K562 (cell line): ENCODE data around the gene BTBD10. TPM values are rescaled to one million over a fixed set of nuclear protein-coding genes. Genes with fewer than 3 reads are reported as not detected.

ENCODE experiments used
- ATAC-seq: fragments of 200-7000 bp; cut with Tn5 transposase; 3 replicates; pipeline ENCODE4 v1.9.1; 2020; ENCODE audit warnings: moderate library complexity
- BruUV-seq: library from RNA; stranded (reverse); fragments of 400-500 nt; replicated peaks from 2 replicates; lab custom pipeline; 2021; lab: Mats Ljungman, UMichigan
- CTCF ChIA-PET: fragments of 300-600 bp; formaldehyde crosslinking; extraction: SDS; loops from one replicate; lab custom pipeline; 2021; ENCODE audit warnings: low intra/inter-chr PET ratio; lab: Yijun Ruan, JAX
- POLR2A ChIA-PET: fragments of 300-600, 350-650 bp; sonication (Branson Sonifier 250); formaldehyde crosslinking; extraction: SDS; loops from one replicate; lab custom pipeline; 2021; ENCODE audit warnings: antibody characterized with exemption, inconsistent platforms; lab: Yijun Ruan, JAX
- DNase-seq, 4 experiments: peaks; one replicate each; pipeline versions ENCODE4 v3.0.0 to v3.0.0-alpha.2; 2011 to 2018; ENCODE audit warnings: low spot score in 3 of 4, mixed read lengths in 3 of 4; ENCODE audit errors: extremely low read depth in 1 of 4
- FAIRE-seq: peaks from 2 replicates; lab custom pipeline; 2011; peaks lifted over from hg19 to GRCh38; lab: Jason Lieb, UNC
- H2AFZ ChIP-seq: 2 replicates; pipeline ENCODE4 v1.6.0; 2011; ENCODE audit warnings: low read depth, low read length, control low read depth, inconsistent platforms
- H3K27ac ChIP-seq: fragments of 200-600 bp; 3 replicates; pipeline ENCODE4 v1.8.0; 2011; ENCODE audit warnings: low read depth, mild to moderate bottlenecking, control low read depth, inconsistent platforms, low read length, moderate library complexity, mixed read lengths; ENCODE audit errors: extremely low read depth
- H3K27me3 ChIP-seq, 2 experiments: fragments of 300-600 bp in 1 of 2; 2 replicates in 1 of 2; 3 replicates in 1 of 2; pipeline versions ENCODE4 v1.6.0 to v1.8.0; 2011; ENCODE audit warnings: inconsistent platforms in 2 of 2, low read length in 2 of 2, mild to moderate bottlenecking in 1 of 2, mixed read lengths in 1 of 2, moderate library complexity in 1 of 2; ENCODE audit not compliant: control insufficient read depth in 2 of 2, insufficient read depth in 2 of 2
- H3K36me3 ChIP-seq: fragments of 300-600 bp; 3 replicates; pipeline ENCODE4 v1.8.0; 2011; ENCODE audit warnings: mild to moderate bottlenecking, low read length, inconsistent platforms; ENCODE audit not compliant: control insufficient read depth, insufficient read depth
- H3K4me1 ChIP-seq, 2 experiments: fragments of 200-600 bp in 1 of 2; replicated peaks in 1 of 2; 2 replicates in 1 of 2; 3 replicates in 1 of 2; pipeline versions ENCODE4 v1.5.1 to v1.8.0; 2011; ENCODE audit warnings: inconsistent platforms in 2 of 2, low read length in 2 of 2, mild to moderate bottlenecking in 1 of 2, mixed read lengths in 1 of 2, moderate library complexity in 1 of 2; ENCODE audit not compliant: control insufficient read depth in 2 of 2, insufficient read depth in 2 of 2
- H3K4me2 ChIP-seq: 2 replicates; pipeline ENCODE4 v1.6.1; 2011; ENCODE audit warnings: low read length, control low read depth, inconsistent platforms, mixed read lengths; ENCODE audit not compliant: insufficient read depth
- H3K4me3 ChIP-seq: fragments of 200-600 bp; sonication (generic), shearing (Covaris generic); 2 replicates; pipeline ENCODE4 v1.5.1; 2016; ENCODE audit warnings: control low read depth, inconsistent platforms
- H3K79me2 ChIP-seq: fragments of 200-600 bp; 3 replicates; pipeline ENCODE4 v1.8.0; 2011; ENCODE audit warnings: low read length, inconsistent platforms; ENCODE audit not compliant: control insufficient read depth, insufficient read depth
- H3K9ac ChIP-seq, 2 experiments: 2 replicates each; pipeline versions ENCODE4 v1.6.0 to v1.6.1; 2011; ENCODE audit warnings: low read depth in 2 of 2, low read length in 2 of 2, control low read depth in 1 of 2, inconsistent platforms in 1 of 2, mild to moderate bottlenecking in 1 of 2, mixed read lengths in 1 of 2; ENCODE audit not compliant: insufficient read depth in 1 of 2
- H3K9me1 ChIP-seq: one replicate; pipeline ENCODE4 v1.6.0; 2011; ENCODE audit warnings: inconsistent platforms, mild to moderate bottlenecking, low read length, moderate library complexity; ENCODE audit not compliant: control insufficient read depth, insufficient read depth
- H3K9me3 ChIP-seq: replicated peaks from 2 replicates; pipeline ENCODE4 v1.5.1; 2011; ENCODE audit warnings: low read depth, low read length, inconsistent platforms; ENCODE audit not compliant: control insufficient read depth, insufficient read depth
- H4K20me1 ChIP-seq: replicated peaks from 2 replicates; pipeline ENCODE4 v1.6.1; 2011; ENCODE audit warnings: low read length, inconsistent platforms, mixed read lengths; ENCODE audit not compliant: control insufficient read depth, insufficient read depth
- ATF1 ChIP-seq, 2 experiments: fragments of 450-650 bp in 1 of 2; IDR thresholded peaks; 2 replicates each; pipeline ENCODE4 v1.6.1; 2016; ENCODE audit warnings: missing compliant biosample characterization in 1 of 2, missing genetic modification characterization in 1 of 2
- CREM ChIP-seq: IDR thresholded peaks from 2 replicates; pipeline ENCODE4 v1.6.1; 2014; ENCODE audit warnings: antibody characterized with exemption, low read depth
- KAT7 ChIP-seq: sonication (generic); formaldehyde crosslinking; IDR thresholded peaks from 2 replicates; pipeline ENCODE4 v1.8.0; 2022; ENCODE audit warnings: missing genetic modification reagents, mild to moderate bottlenecking, borderline replicate concordance
- MAX ChIP-seq: sonication (generic); formaldehyde crosslinking; IDR thresholded peaks from 2 replicates; pipeline ENCODE4 v1.9.0; 2022; ENCODE audit warnings: mild to moderate bottlenecking, missing genetic modification reagents
- NCOA2 ChIP-seq, 2 experiments: fragments of 450-650 bp; IDR thresholded peaks; 2 replicates each; pipeline ENCODE4 v1.6.1; 2018; ENCODE audit warnings: mild to moderate bottlenecking in 2 of 2, moderate library complexity in 1 of 2; ENCODE audit not compliant: partially characterized antibody in 2 of 2
- POLR2G ChIP-seq: fragments of 200-400 bp; formaldehyde crosslinking; IDR thresholded peaks from 2 replicates; pipeline ENCODE4 v1.6.1; 2017; ENCODE audit warnings: low read depth, mild to moderate bottlenecking, antibody characterized with exemption, low read length, moderate library complexity
- RAD21 ChIP-seq, 2 experiments: fragments of 250-450 bp in 1 of 2; fragments of 450-650 bp in 1 of 2; sonication (Bioruptor Pico) in 1 of 2; formaldehyde crosslinking in 1 of 2; IDR thresholded peaks in 1 of 2; conservative IDR thresholded peaks in 1 of 2; 2 replicates each; pipeline versions ENCODE4 v1.4.0 to v1.8.0; 2020 to 2022; ENCODE audit warnings: mild to moderate bottlenecking in 2 of 2, moderate library complexity in 1 of 2
- RBM15 ChIP-seq: fragments of 200-400 bp; formaldehyde crosslinking; IDR thresholded peaks from 2 replicates; pipeline ENCODE4 v1.6.1; 2018; ENCODE audit warnings: mild to moderate bottlenecking, low read length, moderate library complexity; ENCODE audit not compliant: insufficient read depth
- SP1 ChIP-seq: sonication (generic); formaldehyde crosslinking; IDR thresholded peaks from 2 replicates; pipeline ENCODE4 v1.8.1; 2022; ENCODE audit warnings: mild to moderate bottlenecking, missing genetic modification reagents
- TFE3 ChIP-seq: fragments of 450-650 bp; formaldehyde crosslinking; IDR thresholded peaks from 2 replicates; pipeline ENCODE4 v1.4.0; 2020; ENCODE audit warnings: mild to moderate bottlenecking, mixed read lengths
- ZNF133 ChIP-seq: fragments of 250-450 bp; sonication (Bioruptor Pico); IDR thresholded peaks from 2 replicates; pipeline ENCODE4 v1.4.0; 2020; ENCODE audit warnings: mild to moderate bottlenecking
- ZNF583 ChIP-seq: fragments of 250-450 bp; sonication (Bioruptor Pico); IDR thresholded peaks from 2 replicates; pipeline ENCODE4 v1.4.0; 2020
- ZNF77 ChIP-seq: fragments of 250-450 bp; sonication (Bioruptor Pico); IDR thresholded peaks from 2 replicates; pipeline ENCODE4 v1.5.0; 2020
- ZNF79 ChIP-seq: fragments of 250-450 bp; sonication (Bioruptor Pico); IDR thresholded peaks from 2 replicates; pipeline ENCODE4 v1.4.0; 2020; ENCODE audit warnings: low read depth, mild to moderate bottlenecking, moderate library complexity
- WGBS: fragments of 100-300 bp; shearing (Covaris generic); methylation state at CpG from one replicate; pipeline ENCODE4 v1.1.6; 2016; ENCODE audit warnings: low coverage, mixed read lengths; ENCODE audit not compliant: insufficient coverage; ENCODE audit errors: missing lambda C conversion rate; 5-methylcytosine and 5-hydroxymethylcytosine counted together
- in situ Hi-C: fragments of 300-500 bp; cut with MboI; formaldehyde crosslinking; loops from 4 replicates; pipeline ENCODE4 v1.15.0; 2018; ENCODE audit warnings: inconsistent platforms, mixed read lengths
- intact Hi-C: fragments of 100-400 bp; cut with micrococcal nuclease; formaldehyde crosslinking; loops from 2 replicates; pipeline ENCODE4 v1.14.2; 2022
- polyA plus RNA-seq, 8 experiments: library from polyadenylated mRNA; depleted of rRNA in 4 of 8; stranded (reverse) in 5 of 8; unstranded in 3 of 8; fragments of >200 nt; fragmentation: Nextera tagmentation in 2 of 8; fragmentation: Illumina TruSeq in 1 of 8; extraction: Ambion mirVana in 2 of 8; extraction: Trizol in 1 of 8; gene quantifications; 2 replicates each; pipeline versions ENCODE4 v1.2.1 to v1.2.3, GENCODE V29; 2011 to 2014; ENCODE audit warnings: inconsistent platforms in 1 of 8, missing spikeins in 1 of 8
- total RNA-seq, 7 experiments: library from RNA; depleted of rRNA in 6 of 7; stranded (reverse); fragments of >200 nt in 6 of 7; fragmentation: Illumina TruSeq in 2 of 7; extraction: Trizol in 2 of 7; gene quantifications; 2 replicates each; pipeline versions ENCODE4 v1.2.1 to v1.2.3, GENCODE V29; 2011 to 2021; ENCODE audit warnings: low replicate concordance in 1 of 7

The BTBD10 gene
- total and polyA plus RNA-seq, 9 of the 15 experiments (the other 6 are each of a cell fraction or from before 2014, with no cell fraction given) = 11.6 to 22.8 (median 16.3) TPM

- Histone ChIP-seq H3K27ac (no peak overlapping the region), H3K27me3 (peaks cover 0 to 39% of the 10 kb centered on the region in 2 experiments; a peak in 4 of 5 replicates), H3K4me1 (no peaks in the 10 kb centered on the region; a peak in 2 of 5 replicates), H3K4me2 (no peak overlapping the region), H3K9me3 (no peaks in the 10 kb centered on the region), H3K4me3 (no peak overlapping the region), H3K9ac (no peak overlapping the region), H4K20me1 (no peaks in the 10 kb centered on the region), H3K36me3 (no peaks in the 10 kb centered on the region), H3K79me2 (no peaks in the 10 kb centered on the region), H3K9me1 (no peaks in the 10 kb centered on the region), H2AFZ (no peak overlapping the region)
- no peak for ATAC-seq
- 3% methylated on average over 7 of the region's 7 CpGs for WGBS
- no peak for FAIRE-seq
- no peak for DNase-seq
- ChIA-PET POLR2A (no interaction called here), CTCF (no interaction called here)
- intact Hi-C loops = no loop called here
- in situ Hi-C loops = no loop called here
- BruUV-seq = no TSS peak
- no peak for TF ChIP-seq SP1
- no peak for TF ChIP-seq TFE3 (CRISPR knock-in tag)
- no peak for TF ChIP-seq RAD21 (CRISPR knock-in tag; conservative IDR thresholded peaks at IDR 0.05 in 1 of 2, IDR thresholded peaks at IDR 0.05 in 1 of 2)
- TF ChIP-seq ZNF79 (CRISPR knock-in tag) = no peak
- no peak for TF ChIP-seq ZNF77 (CRISPR knock-in tag)
- no peak for TF ChIP-seq KAT7
- TF ChIP-seq ZNF133 = no peak
- TF ChIP-seq ZNF583 (CRISPR knock-in tag) = no peak
- TF ChIP-seq ATF1 (CRISPR knock-in tag; IDR thresholded peaks at IDR 0.05) = no peak
- no peak for TF ChIP-seq ATF1 (tag; IDR thresholded peaks at IDR 0.05)
- TF ChIP-seq POLR2G = no peak
- TF ChIP-seq MAX (CRISPR knock-in tag) = no peak
- TF ChIP-seq CREM = no peak
- no peak for TF ChIP-seq NCOA2 (IDR thresholded peaks at IDR 0.05; ENCODE audit: partially characterized antibody in 2 of 2)
- no peak for TF ChIP-seq RBM15
Measured at GRCh38 chr11:13366266-13367026, 96.6 kb downstream of the BTBD10 start.
